Calu3 (cell line): ENCODE results near the gene RBM26. TPM values are rescaled to one million over a fixed set of nuclear protein-coding genes. Genes with fewer than 3 reads are reported as not detected.

Experiments used
- Bru-seq: library from RNA; stranded (reverse); fragments of 400-500 nt; gene quantifications from one replicate; lab custom pipeline; 2021; lab: Mats Ljungman, UMichigan
- BruChase-seq, 2 experiments: library from RNA; stranded (reverse); fragments of 400-500 nt; gene quantifications; one replicate each; lab custom pipeline; 2021; lab: Mats Ljungman, UMichigan
- BruUV-seq: library from RNA; stranded (reverse); fragments of 400-500 nt; replicated peaks from 2 replicates; lab custom pipeline; 2021; lab: Mats Ljungman, UMichigan
- CTCF ChIA-PET: fragments of 300-600 bp; sonication (Branson Sonifier 250); formaldehyde crosslinking; loops from one replicate; lab custom pipeline; 2022; ENCODE audit warnings: antibody characterized with exemption; lab: Charles Lee
- DNase-seq: peaks from one replicate; pipeline ENCODE4 v3.0.0; 2022
- H3K27ac Mint-ChIP-seq: one replicate; pipeline ENCODE4 v1.8.0; 2022; ENCODE audit warnings: mixed read lengths; ENCODE audit not compliant: unreplicated experiment
- H3K27me3 Mint-ChIP-seq: one replicate; pipeline ENCODE4 v1.8.0; 2022; ENCODE audit warnings: mixed read lengths; ENCODE audit not compliant: unreplicated experiment
- H3K36me3 Mint-ChIP-seq: one replicate; pipeline ENCODE4 v1.8.0; 2022; ENCODE audit warnings: mild to moderate bottlenecking, moderate library complexity, mixed read lengths; ENCODE audit not compliant: insufficient read depth, unreplicated experiment
- H3K4me1 Mint-ChIP-seq: one replicate; pipeline ENCODE4 v1.8.0; 2022; ENCODE audit warnings: mild to moderate bottlenecking, low read depth, mixed read lengths; ENCODE audit not compliant: unreplicated experiment
- H3K4me3 Mint-ChIP-seq: one replicate; pipeline ENCODE4 v1.8.0; 2022; ENCODE audit warnings: mild to moderate bottlenecking, low read depth, moderate library complexity, mixed read lengths; ENCODE audit not compliant: unreplicated experiment
- H3K9me3 Mint-ChIP-seq: one replicate; pipeline ENCODE4 v1.8.0; 2022; ENCODE audit warnings: low read depth, mixed read lengths; ENCODE audit not compliant: unreplicated experiment
- intact Hi-C: fragments of 100-400 bp; cut with micrococcal nuclease; formaldehyde crosslinking; loops from one replicate; pipeline ENCODE4 v1.10.0; 2022; ENCODE audit not compliant: unreplicated experiment
- long read RNA-seq: library from polyadenylated mRNA; stranded (forward); transcript quantifications from one replicate; pipeline ENCODE4 v2.0.0, GENCODE V29; 2022
- total RNA-seq: library from RNA; stranded (reverse); gene quantifications from 2 replicates; pipeline ENCODE4 v1.2.3, GENCODE V29; 2022
- TF ChIP-seq, protein P1 (sequence below): fragments of 200-600 bp; IDR thresholded peaks from one replicate; pipeline ENCODE4 v1.8.0; 2022; ENCODE audit warnings: antibody characterized with exemption; ENCODE audit not compliant: unreplicated experiment

Gene RBM26, protein sequence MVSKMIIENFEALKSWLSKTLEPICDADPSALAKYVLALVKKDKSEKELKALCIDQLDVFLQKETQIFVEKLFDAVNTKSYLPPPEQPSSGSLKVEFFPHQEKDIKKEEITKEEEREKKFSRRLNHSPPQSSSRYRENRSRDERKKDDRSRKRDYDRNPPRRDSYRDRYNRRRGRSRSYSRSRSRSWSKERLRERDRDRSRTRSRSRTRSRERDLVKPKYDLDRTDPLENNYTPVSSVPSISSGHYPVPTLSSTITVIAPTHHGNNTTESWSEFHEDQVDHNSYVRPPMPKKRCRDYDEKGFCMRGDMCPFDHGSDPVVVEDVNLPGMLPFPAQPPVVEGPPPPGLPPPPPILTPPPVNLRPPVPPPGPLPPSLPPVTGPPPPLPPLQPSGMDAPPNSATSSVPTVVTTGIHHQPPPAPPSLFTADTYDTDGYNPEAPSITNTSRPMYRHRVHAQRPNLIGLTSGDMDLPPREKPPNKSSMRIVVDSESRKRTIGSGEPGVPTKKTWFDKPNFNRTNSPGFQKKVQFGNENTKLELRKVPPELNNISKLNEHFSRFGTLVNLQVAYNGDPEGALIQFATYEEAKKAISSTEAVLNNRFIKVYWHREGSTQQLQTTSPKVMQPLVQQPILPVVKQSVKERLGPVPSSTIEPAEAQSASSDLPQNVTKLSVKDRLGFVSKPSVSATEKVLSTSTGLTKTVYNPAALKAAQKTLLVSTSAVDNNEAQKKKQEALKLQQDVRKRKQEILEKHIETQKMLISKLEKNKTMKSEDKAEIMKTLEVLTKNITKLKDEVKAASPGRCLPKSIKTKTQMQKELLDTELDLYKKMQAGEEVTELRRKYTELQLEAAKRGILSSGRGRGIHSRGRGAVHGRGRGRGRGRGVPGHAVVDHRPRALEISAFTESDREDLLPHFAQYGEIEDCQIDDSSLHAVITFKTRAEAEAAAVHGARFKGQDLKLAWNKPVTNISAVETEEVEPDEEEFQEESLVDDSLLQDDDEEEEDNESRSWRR
- total RNA-seq (18.9 and 19.2 TPM in 2 replicates), Bru-seq, nascent RNA (percentile 81 among the genes with signal in this experiment), BruChase-seq, experiment 1, labeled RNA remaining after a 6-hour chase (percentile 66 among the genes with signal in this experiment), BruChase-seq, experiment 2, labeled RNA remaining after a 2-hour chase (percentile 73 among the genes with signal in this experiment)
- long read RNA-seq, partial matches to known transcripts: 1 of 1 reads
- long read RNA-seq, other reads (novel, unspliced or antisense): 0 of 1 reads

DNA sequence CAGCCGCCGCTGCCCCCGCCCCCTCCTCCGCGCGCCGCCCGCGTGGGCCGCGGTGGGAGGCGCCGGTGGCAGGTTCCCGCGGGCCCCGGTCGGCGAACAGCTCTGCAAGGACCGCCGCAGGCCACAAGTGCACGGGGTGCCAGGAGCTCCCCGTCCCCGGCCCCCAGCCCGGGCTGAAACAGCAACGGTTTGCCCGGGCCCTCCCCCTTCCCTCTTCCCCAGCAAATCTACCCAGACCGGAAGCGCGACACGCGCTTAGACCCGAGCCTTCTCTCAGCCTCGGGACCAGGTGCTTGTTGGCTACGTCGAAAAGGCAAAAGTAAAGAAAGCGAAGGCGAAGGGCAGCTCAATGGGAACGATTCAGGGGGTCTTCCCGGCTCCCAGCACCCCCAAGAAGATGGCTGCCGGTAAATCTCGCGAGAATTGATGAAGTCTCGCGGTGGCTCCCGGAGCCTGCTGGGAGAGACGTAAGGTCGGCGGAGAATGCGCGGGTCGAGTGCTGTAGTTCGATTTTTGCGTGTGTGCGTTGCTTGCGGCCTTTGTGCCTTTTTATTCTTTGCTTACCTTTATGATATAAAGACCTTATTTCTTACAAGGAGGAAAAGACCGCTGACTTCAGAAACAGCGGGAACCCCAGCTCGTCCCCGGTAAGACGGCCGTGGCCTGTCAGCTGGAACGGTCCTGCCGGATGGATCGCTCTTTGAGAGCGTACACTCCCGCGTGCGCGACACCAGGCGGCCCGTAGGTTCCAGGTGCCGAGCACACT is at the start of gene RBM26:
TSS of gene RBM26 (minus strand) at position 425 of the 766 bp plus-strand sequence. CDS start 481 bp downstream, outside the sequence.
- peak; percentile 77 for DNase-seq
- Mint-ChIP-seq H3K4me3 (no peak within 1 kb of the TSS), H3K27ac (no peak within 1 kb of the TSS), H3K27me3 (no peaks in the 10 kb centered on the region), H3K4me1 (peaks cover 23% of the 10 kb centered on the region), H3K36me3 (peaks cover 8% of the 10 kb centered on the region), H3K9me3 (no peaks in the 10 kb centered on the region)
- no TSS peak for BruUV-seq
- intact Hi-C loops: no loop called here
- CTCF ChIA-PET: no interaction called here
- TF ChIP-seq, protein P1, sequence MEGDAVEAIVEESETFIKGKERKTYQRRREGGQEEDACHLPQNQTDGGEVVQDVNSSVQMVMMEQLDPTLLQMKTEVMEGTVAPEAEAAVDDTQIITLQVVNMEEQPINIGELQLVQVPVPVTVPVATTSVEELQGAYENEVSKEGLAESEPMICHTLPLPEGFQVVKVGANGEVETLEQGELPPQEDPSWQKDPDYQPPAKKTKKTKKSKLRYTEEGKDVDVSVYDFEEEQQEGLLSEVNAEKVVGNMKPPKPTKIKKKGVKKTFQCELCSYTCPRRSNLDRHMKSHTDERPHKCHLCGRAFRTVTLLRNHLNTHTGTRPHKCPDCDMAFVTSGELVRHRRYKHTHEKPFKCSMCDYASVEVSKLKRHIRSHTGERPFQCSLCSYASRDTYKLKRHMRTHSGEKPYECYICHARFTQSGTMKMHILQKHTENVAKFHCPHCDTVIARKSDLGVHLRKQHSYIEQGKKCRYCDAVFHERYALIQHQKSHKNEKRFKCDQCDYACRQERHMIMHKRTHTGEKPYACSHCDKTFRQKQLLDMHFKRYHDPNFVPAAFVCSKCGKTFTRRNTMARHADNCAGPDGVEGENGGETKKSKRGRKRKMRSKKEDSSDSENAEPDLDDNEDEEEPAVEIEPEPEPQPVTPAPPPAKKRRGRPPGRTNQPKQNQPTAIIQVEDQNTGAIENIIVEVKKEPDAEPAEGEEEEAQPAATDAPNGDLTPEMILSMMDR: no peak

DNA sequence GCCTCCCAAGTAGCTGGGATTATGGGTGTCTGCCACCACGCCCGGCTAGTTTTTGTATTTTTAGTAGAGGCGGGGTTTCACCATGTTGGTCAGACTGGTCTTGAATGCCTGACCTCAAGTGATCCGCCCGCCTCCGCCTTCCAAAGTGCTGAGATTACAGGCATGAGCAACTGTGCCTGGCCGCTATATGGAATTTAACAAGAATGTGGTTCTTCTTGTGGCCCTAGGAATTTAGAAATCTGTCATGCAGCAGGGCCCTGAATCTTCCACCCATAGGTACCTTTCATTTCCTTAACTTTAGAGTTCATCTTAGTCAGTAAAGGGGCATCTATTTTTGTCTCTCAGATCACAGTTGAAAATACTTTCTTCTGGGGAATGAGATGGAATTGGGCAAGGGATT is 49.3 kb upstream of the RBM26 start:
- Mint-ChIP-seq H3K27me3 (no peaks in the 10 kb centered on the region), H3K4me1 (no peaks in the 10 kb centered on the region), H3K36me3 (no peaks in the 10 kb centered on the region), H3K4me3 (no peak overlapping the region), H3K9me3 (no peaks in the 10 kb centered on the region), H3K27ac (no peak overlapping the region)
- DNase-seq: no peak
- no TSS peak for BruUV-seq
- intact Hi-C loops: no loop called here
- TF ChIP-seq, protein P1: no peak
- CTCF ChIA-PET: no interaction called here

DNA sequence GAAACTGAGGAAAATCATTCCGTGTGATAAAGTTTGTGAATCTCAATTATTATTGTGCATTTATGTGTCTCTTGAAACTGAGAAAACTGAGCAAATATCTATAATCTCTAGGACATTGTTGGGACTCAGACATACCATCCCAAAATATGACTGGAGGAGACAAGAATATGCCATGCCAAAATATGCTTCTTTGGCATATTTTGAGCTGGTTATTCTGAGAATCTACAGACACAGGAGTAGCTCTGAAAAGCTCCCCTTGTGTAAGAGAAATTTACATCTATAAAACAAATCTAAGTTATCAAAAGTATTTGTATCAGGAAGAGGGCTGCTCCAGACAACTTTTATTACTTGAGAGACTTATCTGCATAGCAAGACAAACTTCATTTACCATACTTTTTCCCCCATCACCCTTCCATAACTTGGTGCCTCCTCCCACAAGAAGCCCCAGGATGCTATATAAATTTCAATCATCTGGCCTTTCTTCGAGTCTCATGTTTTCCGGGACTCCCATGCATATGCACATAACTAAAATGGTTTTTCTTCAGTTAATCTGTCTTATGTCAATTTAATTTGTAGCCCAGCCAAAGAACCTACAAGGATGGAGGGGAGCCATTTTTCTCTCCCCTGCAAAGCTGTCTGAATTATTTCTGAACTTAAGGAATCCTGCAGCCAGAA is 46.3 kb upstream of the RBM26 start:
- no peaks in the 10 kb centered on the region for H3K4me1 Mint-ChIP-seq
- H3K27ac Mint-ChIP-seq: no peak overlapping the region
- no peak for DNase-seq
- H3K9me3 Mint-ChIP-seq: no peaks in the 10 kb centered on the region
- intact Hi-C loops: no loop called here
- H3K4me3 Mint-ChIP-seq: no peak overlapping the region
- no peaks in the 10 kb centered on the region for H3K36me3 Mint-ChIP-seq
- H3K27me3 Mint-ChIP-seq: no peaks in the 10 kb centered on the region
- CTCF ChIA-PET: no interaction called here
- TF ChIP-seq, protein P1: no peak
- no TSS peak for BruUV-seq
